A549 (cell line): ENCODE data around the gene CFAP161.

Experiments
- CTCF ChIP-seq: fragments of >200 bp; sonication (Bioruptor Twin); formaldehyde crosslinking; IDR thresholded peaks from 3 replicates; pipeline ENCODE4 v1.5.1; 2016
- JUN ChIP-seq, 2 experiments: fragments of >200 bp; sonication (Bioruptor Twin); formaldehyde crosslinking; IDR thresholded peaks; 2 replicates in 1 of 2; 3 replicates in 1 of 2; pipeline ENCODE4 v1.6.1; 2016 to 2017
- JUNB ChIP-seq: fragments of >200 bp; sonication (Bioruptor Twin); formaldehyde crosslinking; IDR thresholded peaks from 2 replicates; pipeline ENCODE4 v1.6.1; 2016
- MAFK ChIP-seq: fragments of 450-650 bp; IDR thresholded peaks from 2 replicates; pipeline ENCODE4 v1.6.1; 2014; ENCODE audit not compliant: partially characterized antibody
- MAZ ChIP-seq: fragments of 150-350 bp; IDR thresholded peaks from 2 replicates; pipeline ENCODE4 v1.6.1; 2014; ENCODE audit warnings: antibody characterized with exemption, low read depth, low read length, borderline replicate concordance
- POLR2A ChIP-seq: IDR thresholded peaks from 2 replicates; pipeline ENCODE4 v1.6.1; 2012; ENCODE audit warnings: mild to moderate bottlenecking, low read length
- SMC3 ChIP-seq: fragments of >200 bp; sonication (Bioruptor Twin); formaldehyde crosslinking; IDR thresholded peaks from 3 replicates; pipeline ENCODE4 v1.6.1; 2018; ENCODE audit warnings: inconsistent platforms

- TF ChIP-seq MAZ (no peak), CTCF (no peak), JUN (IDR thresholded peaks at IDR 0.05) (no peak), JUNB (no peak), MAFK (no peak), POLR2A (no peak), SMC3 (no peak)
These were observed 15.7 kb upstream of the CFAP161 start for GRCh38 chr15:81118361-81118760.
